PC-9 (cell line): ENCODE results near the gene CERCAM. TPM values are rescaled to one million over a fixed set of nuclear protein-coding genes. Genes with fewer than 3 reads are reported as not detected.

Source experiments
- BruUV-seq: library from RNA; stranded (reverse); fragments of 400-500 nt; replicated peaks from 2 replicates; lab custom pipeline; 2021; lab: Mats Ljungman, UMichigan
- CTCF ChIA-PET: fragments of 300-600 bp; sonication (Branson Sonifier 250); formaldehyde crosslinking; loops from one replicate; lab custom pipeline; 2022; ENCODE audit warnings: antibody characterized with exemption; lab: Charles Lee
- POLR2A ChIA-PET: fragments of 300-600 bp; sonication (Branson Sonifier 250); formaldehyde crosslinking; loops from one replicate; lab custom pipeline; 2022; ENCODE audit warnings: antibody characterized with exemption; ENCODE audit not compliant: unreplicated experiment; lab: Charles Lee
- DNase-seq, 2 experiments: peaks; one replicate each; pipeline versions ENCODE4 v3.0.0 to v3.0.0-alpha.2; 2015 to 2022; ENCODE audit warnings: mixed read lengths in 1 of 2
- H2AFZ ChIP-seq: fragments of 200-600 bp; sonication (generic); 2 replicates; pipeline ENCODE4 v1.8.1; 2017; ENCODE audit warnings: antibody characterized with exemption
- H3F3A ChIP-seq: fragments of 200-600 bp; sonication (generic); 2 replicates; pipeline ENCODE4 v1.8.1; 2017; ENCODE audit warnings: antibody characterized with exemption, mild to moderate bottlenecking, low read depth; ENCODE audit not compliant: insufficient read depth
- H3K27ac ChIP-seq: fragments of 200-600 bp; sonication (generic); 2 replicates; pipeline ENCODE4 v1.6.1; 2016; ENCODE audit warnings: mixed run types
- H3K27me3 ChIP-seq: fragments of 200-600 bp; sonication (generic); 2 replicates; pipeline ENCODE4 v1.6.1; 2016; ENCODE audit warnings: low read depth, mixed run types; ENCODE audit not compliant: insufficient read depth
- H3K36me3 ChIP-seq: fragments of 200-600 bp; sonication (generic); 2 replicates; pipeline ENCODE4 v1.6.1; 2016; ENCODE audit warnings: low read depth, mixed run types
- H3K4me1 ChIP-seq: fragments of 200-600 bp; sonication (generic); replicated peaks from 2 replicates; pipeline ENCODE4 v1.6.1; 2016; ENCODE audit warnings: mixed run types; ENCODE audit not compliant: insufficient read depth
- H3K4me2 ChIP-seq: fragments of 200-600 bp; sonication (generic); 2 replicates; pipeline ENCODE4 v1.6.1; 2017; ENCODE audit warnings: mixed run types
- H3K4me3 ChIP-seq: fragments of 200-600 bp; sonication (generic); 2 replicates; pipeline ENCODE4 v1.6.1; 2016; ENCODE audit warnings: mixed run types
- H3K79me2 ChIP-seq: fragments of 200-600 bp; sonication (generic); 2 replicates; pipeline ENCODE4 v1.6.1; 2017; ENCODE audit warnings: low read depth, mixed run types
- H3K9me2 ChIP-seq: fragments of 200-600 bp; sonication (generic); 2 replicates; pipeline ENCODE4 v1.8.1; 2017; ENCODE audit warnings: mild to moderate bottlenecking; ENCODE audit not compliant: insufficient read depth
- H3K9me3 ChIP-seq: fragments of 200-600 bp; sonication (generic); 2 replicates; pipeline ENCODE4 v1.8.1; 2016; ENCODE audit warnings: low read depth; ENCODE audit not compliant: insufficient read depth
- H4K20me1 ChIP-seq: fragments of 200-600 bp; sonication (generic); 2 replicates; pipeline ENCODE4 v1.8.1; 2017; ENCODE audit not compliant: insufficient read depth
- EZH2 ChIP-seq: fragments of 200-600 bp; sonication (generic); IDR thresholded peaks from 2 replicates; pipeline ENCODE4 v1.8.0; 2017; ENCODE audit warnings: antibody characterized with exemption, low read depth
- intact Hi-C: fragments of 100-400 bp; cut with micrococcal nuclease; formaldehyde crosslinking; loops from one replicate; pipeline ENCODE4 v1.10.0; 2022; ENCODE audit not compliant: unreplicated experiment
- total RNA-seq: library from RNA; stranded (reverse); gene quantifications from 2 replicates; pipeline ENCODE4 v1.2.3, GENCODE V29; 2021
- TF ChIP-seq, protein P1 (sequence below): fragments of 200-600 bp; sonication (generic); conservative IDR thresholded peaks from 2 replicates; pipeline ENCODE4 v1.6.1; 2017; ENCODE audit warnings: mixed run types, antibody characterized with exemption, mild to moderate bottlenecking, moderate library complexity

CERCAM gene
- total RNA-seq, 1 experiment from 2014 or later: 87.2 TPM

GRCh38 chr9:128392302-128393144 is 28.1 kb upstream of the CERCAM start:
- intact Hi-C loops: no loop called here
- no peaks in the 10 kb centered on the region for H3K79me2 ChIP-seq
- no peaks in the 10 kb centered on the region for H4K20me1 ChIP-seq
- no TSS peak for BruUV-seq
- H3K4me2 ChIP-seq: no peak overlapping the region
- H3K4me1 ChIP-seq: no peaks in the 10 kb centered on the region
- no peak overlapping the region for H3K27ac ChIP-seq
- no peak for TF ChIP-seq EZH2
- TF ChIP-seq, protein P1, sequence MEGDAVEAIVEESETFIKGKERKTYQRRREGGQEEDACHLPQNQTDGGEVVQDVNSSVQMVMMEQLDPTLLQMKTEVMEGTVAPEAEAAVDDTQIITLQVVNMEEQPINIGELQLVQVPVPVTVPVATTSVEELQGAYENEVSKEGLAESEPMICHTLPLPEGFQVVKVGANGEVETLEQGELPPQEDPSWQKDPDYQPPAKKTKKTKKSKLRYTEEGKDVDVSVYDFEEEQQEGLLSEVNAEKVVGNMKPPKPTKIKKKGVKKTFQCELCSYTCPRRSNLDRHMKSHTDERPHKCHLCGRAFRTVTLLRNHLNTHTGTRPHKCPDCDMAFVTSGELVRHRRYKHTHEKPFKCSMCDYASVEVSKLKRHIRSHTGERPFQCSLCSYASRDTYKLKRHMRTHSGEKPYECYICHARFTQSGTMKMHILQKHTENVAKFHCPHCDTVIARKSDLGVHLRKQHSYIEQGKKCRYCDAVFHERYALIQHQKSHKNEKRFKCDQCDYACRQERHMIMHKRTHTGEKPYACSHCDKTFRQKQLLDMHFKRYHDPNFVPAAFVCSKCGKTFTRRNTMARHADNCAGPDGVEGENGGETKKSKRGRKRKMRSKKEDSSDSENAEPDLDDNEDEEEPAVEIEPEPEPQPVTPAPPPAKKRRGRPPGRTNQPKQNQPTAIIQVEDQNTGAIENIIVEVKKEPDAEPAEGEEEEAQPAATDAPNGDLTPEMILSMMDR: no peak
- ChIA-PET POLR2A (interaction anchor here (0.5 kb wide), 1 partner anchor 411 kb away, joined by 4 read pairs; no protein-coding TSS in a partner anchor), CTCF (no interaction called here)
- no peak overlapping the region for H3K4me3 ChIP-seq
- H3K9me3 ChIP-seq: no peaks in the 10 kb centered on the region
- no peak overlapping the region for H2AFZ ChIP-seq
- no peak for DNase-seq
- no peaks in the 10 kb centered on the region for H3K27me3 ChIP-seq
- H3K36me3 ChIP-seq: no peaks in the 10 kb centered on the region
- H3K9me2 ChIP-seq: no peaks in the 10 kb centered on the region
- peaks cover 15% of the 10 kb centered on the region; the same call in 1 of the 2 replicates for H3F3A ChIP-seq

- Histone ChIP-seq H3K4me3 (no peak overlapping the region), H3K27ac (no peak overlapping the region), H3K9me2 (no peaks in the 10 kb centered on the region), H3K36me3 (no peaks in the 10 kb centered on the region), H3K4me1 (no peaks in the 10 kb centered on the region), H4K20me1 (no peaks in the 10 kb centered on the region), H3K4me2 (no peak overlapping the region), H3K9me3 (no peaks in the 10 kb centered on the region), H2AFZ (no peak overlapping the region), H3K27me3 (no peaks in the 10 kb centered on the region), H3F3A (peaks cover 15% of the 10 kb centered on the region; the same call in 1 of the 2 replicates), H3K79me2 (no peaks in the 10 kb centered on the region)
- intact Hi-C loops: no loop called here
- ChIA-PET CTCF (no interaction called here), POLR2A (interaction anchor here (0.5 kb wide), 1 partner anchor 412 kb away, joined by 4 read pairs; no protein-coding TSS in a partner anchor)
- no peak for DNase-seq
- BruUV-seq: no TSS peak
- TF ChIP-seq, protein P1: no peak
- no peak for TF ChIP-seq EZH2
These were observed 27.4 kb upstream of the CERCAM start for GRCh38 chr9:128393145-128393775.

GRCh38 chr9:128393970-128394369 is 26.7 kb upstream of the CERCAM start:
- Histone ChIP-seq H2AFZ (no peak overlapping the region), H3K9me2 (no peaks in the 10 kb centered on the region), H3K4me1 (no peaks in the 10 kb centered on the region), H3K79me2 (no peaks in the 10 kb centered on the region), H3K27ac (no peak overlapping the region), H3K9me3 (no peaks in the 10 kb centered on the region), H3K4me2 (no peak overlapping the region), H3K4me3 (no peak overlapping the region), H3K36me3 (no peaks in the 10 kb centered on the region), H3F3A (peaks cover 15% of the 10 kb centered on the region; the same call in 1 of the 2 replicates), H3K27me3 (no peaks in the 10 kb centered on the region), H4K20me1 (no peaks in the 10 kb centered on the region)
- DNase-seq: no peak
- BruUV-seq: no TSS peak
- ChIA-PET POLR2A (no interaction called here), CTCF (no interaction called here)
- intact Hi-C loops: no loop called here
- TF ChIP-seq EZH2: no peak
- TF ChIP-seq, protein P1: no peak
